ENCODE measurements around the gene CWC27. TPM values are rescaled to one million over a fixed set of nuclear protein-coding genes. Genes with fewer than 3 reads are reported as not detected.

Gene CWC27
- total RNA-seq, 1 donor from 2014 or later = 28.9 TPM

DNA sequence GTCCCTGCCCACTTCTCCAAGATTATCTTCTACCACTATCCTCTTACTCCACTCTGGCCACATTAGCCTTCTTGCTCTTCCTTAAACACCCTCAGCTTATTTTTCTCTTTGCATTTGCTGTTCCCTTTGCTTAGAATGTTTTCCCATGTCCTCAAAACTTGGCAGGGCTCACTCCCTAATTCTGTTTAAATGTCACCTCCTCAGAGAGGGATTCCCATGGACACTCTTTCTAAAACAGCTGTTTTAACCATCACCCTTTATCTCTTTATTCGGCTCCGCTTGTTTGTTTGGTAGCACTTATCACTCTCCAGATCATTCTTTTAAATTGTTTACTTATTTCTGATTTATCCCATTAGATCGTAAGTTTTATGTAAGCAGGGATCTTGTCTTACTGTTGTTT is 278.5 kb downstream of the CWC27 start:
- CTCF ChIA-PET = no interaction called here
- Mint-ChIP-seq H3K27me3 (no peaks in the 10 kb centered on the region), H3K27ac (no peak overlapping the region), H3K4me3 (no peak overlapping the region), H3K36me3 (ENCODE audit: low read depth) (no peaks in the 10 kb centered on the region), H3K9me3 (no peaks in the 10 kb centered on the region), H3K4me1 (peaks cover 17% of the 10 kb centered on the region)
- intact Hi-C loops (cut with micrococcal nuclease) = no loop called here
- TF ChIP-seq, protein P1, sequence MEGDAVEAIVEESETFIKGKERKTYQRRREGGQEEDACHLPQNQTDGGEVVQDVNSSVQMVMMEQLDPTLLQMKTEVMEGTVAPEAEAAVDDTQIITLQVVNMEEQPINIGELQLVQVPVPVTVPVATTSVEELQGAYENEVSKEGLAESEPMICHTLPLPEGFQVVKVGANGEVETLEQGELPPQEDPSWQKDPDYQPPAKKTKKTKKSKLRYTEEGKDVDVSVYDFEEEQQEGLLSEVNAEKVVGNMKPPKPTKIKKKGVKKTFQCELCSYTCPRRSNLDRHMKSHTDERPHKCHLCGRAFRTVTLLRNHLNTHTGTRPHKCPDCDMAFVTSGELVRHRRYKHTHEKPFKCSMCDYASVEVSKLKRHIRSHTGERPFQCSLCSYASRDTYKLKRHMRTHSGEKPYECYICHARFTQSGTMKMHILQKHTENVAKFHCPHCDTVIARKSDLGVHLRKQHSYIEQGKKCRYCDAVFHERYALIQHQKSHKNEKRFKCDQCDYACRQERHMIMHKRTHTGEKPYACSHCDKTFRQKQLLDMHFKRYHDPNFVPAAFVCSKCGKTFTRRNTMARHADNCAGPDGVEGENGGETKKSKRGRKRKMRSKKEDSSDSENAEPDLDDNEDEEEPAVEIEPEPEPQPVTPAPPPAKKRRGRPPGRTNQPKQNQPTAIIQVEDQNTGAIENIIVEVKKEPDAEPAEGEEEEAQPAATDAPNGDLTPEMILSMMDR (IDR thresholded peaks at IDR 0.05) = no peak
- ATAC-seq (ENCODE audit: low read depth) (no peak), DNase-seq (no peak)
- POLR2A ChIA-PET = interaction anchor here (1.2 kb wide), 1 partner anchor 12 kb away, joined by 3 read pairs; no protein-coding TSS in a partner anchor

DNA sequence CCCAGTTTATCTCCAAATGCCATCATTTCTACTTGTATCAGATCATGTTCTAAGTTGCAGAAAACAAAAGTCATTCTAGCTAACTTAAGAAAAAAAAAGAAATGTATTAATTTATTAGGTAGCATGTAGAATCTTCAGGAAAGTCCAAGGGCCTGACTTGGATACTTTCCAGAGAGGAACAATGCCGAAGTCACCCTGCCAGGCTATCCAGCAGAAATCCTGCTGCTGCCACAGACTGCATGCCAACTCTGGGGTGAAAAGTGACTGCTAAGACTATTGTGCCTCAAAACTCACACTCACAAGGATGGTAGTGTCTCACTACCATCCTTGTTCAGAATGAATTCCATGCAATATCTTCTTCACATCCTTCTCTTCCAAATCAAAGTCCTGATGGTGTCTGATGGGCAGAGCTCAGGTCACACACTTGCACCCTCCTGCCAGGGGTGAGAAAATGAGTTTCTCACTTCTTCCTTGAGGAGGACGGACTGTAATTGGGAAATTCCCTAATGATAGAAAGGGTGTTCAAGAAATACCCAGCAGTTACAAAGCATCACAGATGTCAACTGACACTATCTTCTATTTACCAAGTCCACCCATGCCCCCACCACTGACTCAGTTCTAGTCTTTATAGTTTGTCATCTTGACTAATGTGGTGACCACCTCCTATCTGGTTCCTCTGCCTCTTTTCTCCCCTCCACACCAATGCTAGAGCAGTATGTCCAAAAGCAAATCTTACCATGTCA is 279.4 kb downstream of the CWC27 start:
- Mint-ChIP-seq H3K36me3 (ENCODE audit: low read depth) (no peaks in the 10 kb centered on the region), H3K4me3 (no peak overlapping the region), H3K4me1 (peaks cover 15% of the 10 kb centered on the region), H3K27ac (no peak overlapping the region), H3K27me3 (no peaks in the 10 kb centered on the region), H3K9me3 (no peaks in the 10 kb centered on the region)
- ChIA-PET CTCF (no interaction called here), POLR2A (interaction anchor here (1.2 to 2.6 kb wide), 4 partner anchors 13 to 20 kb away, joined by 3 to 8 read pairs (median 6); no protein-coding TSS in a partner anchor)
- ATAC-seq (ENCODE audit: low read depth) (peak; percentile 52), DNase-seq (no peak)
- intact Hi-C loops (cut with micrococcal nuclease) = no loop called here
- TF ChIP-seq, protein P1 (IDR thresholded peaks at IDR 0.05) = no peak

DNA sequence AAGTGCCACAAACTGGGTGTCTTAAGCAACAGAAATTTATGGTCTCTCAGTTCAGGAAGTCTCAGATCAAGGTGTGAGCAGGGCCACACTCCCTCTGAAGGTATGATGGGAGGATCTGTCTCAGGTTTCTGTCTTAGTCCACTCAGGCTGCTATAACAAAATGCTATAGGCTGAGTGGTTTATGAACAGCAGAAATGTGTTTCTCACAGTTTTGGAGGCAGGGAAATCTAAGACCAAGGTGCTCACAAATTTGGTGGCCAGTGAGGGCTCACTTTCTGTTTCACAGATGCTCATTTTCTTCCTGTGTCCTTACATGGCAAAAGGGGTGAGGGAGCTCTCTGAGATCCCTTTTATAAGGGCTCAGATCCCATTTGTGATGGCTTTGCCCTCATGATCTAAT is 281.4 kb downstream of the CWC27 start:
- H3K4me1 Mint-ChIP-seq = peaks cover 12% of the 10 kb centered on the region
- ATAC-seq (ENCODE audit: low read depth) (no peak), DNase-seq (no peak)
- CTCF ChIA-PET = interaction anchor here (0.6 to 1.0 kb wide), 2 partner anchors 53 to 69 kb away, joined by 3 to 4 read pairs; no protein-coding TSS in a partner anchor
- H3K27ac Mint-ChIP-seq = peak overlapping the region; percentile 28
- no peaks in the 10 kb centered on the region for H3K36me3 Mint-ChIP-seq (ENCODE audit: low read depth)
- H3K27me3 Mint-ChIP-seq = no peaks in the 10 kb centered on the region
- intact Hi-C loops (cut with micrococcal nuclease) = no loop called here
- POLR2A ChIA-PET = interaction anchor here (1.0 to 2.6 kb wide), 2 partner anchors 18 to 53 kb away, joined by 3 to 8 read pairs; no protein-coding TSS in a partner anchor
- no peaks in the 10 kb centered on the region for H3K9me3 Mint-ChIP-seq
- TF ChIP-seq, protein P1 (IDR thresholded peaks at IDR 0.05) = no peak
- no peak overlapping the region for H3K4me3 Mint-ChIP-seq

DNA sequence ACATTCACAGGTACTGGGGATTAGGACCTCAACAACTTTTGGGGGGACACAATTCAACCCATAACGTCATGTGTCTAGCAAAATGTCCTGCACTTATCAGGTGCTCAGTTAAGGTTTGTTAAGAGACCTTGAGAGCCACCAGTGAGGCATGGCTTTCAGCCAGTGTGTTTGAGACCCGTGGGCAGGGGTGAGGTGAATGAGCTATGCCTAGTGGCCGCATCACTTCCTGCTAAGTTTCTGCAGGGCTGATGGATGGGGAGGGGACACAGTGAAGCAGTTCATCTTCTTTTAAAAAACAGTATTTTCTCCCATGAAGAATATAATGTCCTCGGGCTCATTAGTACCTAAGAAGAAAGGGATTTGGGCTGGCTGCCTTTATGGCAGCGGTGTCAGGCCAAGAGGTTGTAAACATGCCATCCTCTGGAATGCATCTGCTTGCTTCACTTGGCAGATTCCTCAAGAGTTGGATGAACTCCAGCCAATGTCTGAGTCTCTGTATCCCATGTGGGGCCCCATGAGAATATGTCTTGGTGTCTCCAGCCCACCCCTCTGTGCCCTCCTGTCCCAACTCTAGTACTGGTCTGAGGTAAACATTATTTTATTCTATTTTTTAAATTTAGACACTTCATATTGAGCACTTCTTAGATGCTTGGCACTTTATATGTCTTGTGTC is 282.2 kb downstream of the CWC27 start:
- Mint-ChIP-seq H3K27me3 (no peaks in the 10 kb centered on the region), H3K36me3 (ENCODE audit: low read depth) (no peaks in the 10 kb centered on the region), H3K9me3 (no peaks in the 10 kb centered on the region), H3K4me1 (peaks cover 12% of the 10 kb centered on the region), H3K27ac (peak overlapping the region; percentile 28), H3K4me3 (no peak overlapping the region)
- TF ChIP-seq, protein P1 (IDR thresholded peaks at IDR 0.05) = no peak
- POLR2A ChIA-PET = interaction anchor here (2.6 kb wide), 1 partner anchor 17 kb away, joined by 8 read pairs; no protein-coding TSS in a partner anchor
- CTCF ChIA-PET = no interaction called here
- no peak for DNase-seq
- intact Hi-C loops (cut with micrococcal nuclease) = no loop called here
- ATAC-seq (ENCODE audit: low read depth) = no peak

DNA sequence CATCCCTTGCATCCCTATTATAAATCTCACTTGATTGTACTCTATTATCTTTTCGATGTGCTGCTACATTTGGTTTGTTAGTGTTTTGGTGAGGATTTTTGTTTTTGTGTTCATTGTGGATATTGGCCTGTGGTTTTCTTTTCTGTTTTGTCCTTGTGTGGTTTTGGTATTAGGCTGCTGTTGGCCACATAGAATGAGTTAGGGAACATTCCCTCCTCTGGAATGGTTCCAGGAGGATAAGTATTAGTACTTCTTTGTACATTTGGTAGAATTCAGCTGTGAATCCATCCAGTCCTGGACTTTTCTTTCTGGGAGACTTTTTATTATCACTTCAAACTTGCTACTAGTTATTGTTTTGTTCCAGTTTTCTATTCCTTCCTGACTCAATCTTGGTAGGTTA is 287.2 kb downstream of the CWC27 start:
- TF ChIP-seq, protein P1 (IDR thresholded peaks at IDR 0.05) = no peak
- intact Hi-C loops (cut with micrococcal nuclease) = no loop called here
- Mint-ChIP-seq H3K4me3 (no peak overlapping the region), H3K4me1 (peaks cover 24% of the 10 kb centered on the region), H3K9me3 (no peaks in the 10 kb centered on the region), H3K27ac (no peak overlapping the region), H3K36me3 (ENCODE audit: low read depth) (no peaks in the 10 kb centered on the region), H3K27me3 (no peaks in the 10 kb centered on the region)
- no peak for ATAC-seq (ENCODE audit: low read depth)
- CTCF ChIA-PET = no interaction called here
- no peak for DNase-seq
- POLR2A ChIA-PET = no interaction called here

All from activated B cell treated with CpG ODN at 0.5 μM for 24 hours (primary cell).